T-cell (primary cell): ENCODE data around the gene FAM219A. TPM values are rescaled to one million over a fixed set of nuclear protein-coding genes. Genes with fewer than 3 reads are reported as not detected.
"Not testable (repeated sequence)": the region's sequence is repeated elsewhere in the genome, so short reads cannot be mapped to it uniquely, and the experiment has no call there.

Experiments used
- ATAC-seq, 4 experiments: fragments of 200-7000 bp in 3 of 4; fragments of 150-1000 bp in 1 of 4; cut with Tn5 transposase; replicated peaks in 1 of 4; 1 replicate in 3 of 4; 2 replicates in 1 of 4; pipeline ENCODE4 v1.10.0; 2021; ENCODE audit warnings: moderate library complexity in 3 of 4, mild to moderate bottlenecking in 2 of 4, moderate number of reproducible peaks in 1 of 4
- CTCF ChIA-PET, 2 donors: fragments of 300-600 bp; sonication (Branson Sonifier 250); formaldehyde crosslinking; loops; one replicate each; lab custom pipeline; 2022; ENCODE audit warnings: antibody characterized with exemption in 2 of 2; lab: Charles Lee
- POLR2A ChIA-PET, 2 donors: fragments of 300-600 bp; sonication (Branson Sonifier 250); formaldehyde crosslinking; loops; one replicate each; lab custom pipeline; 2022; ENCODE audit warnings: antibody characterized with exemption in 2 of 2; lab: Charles Lee
- DNase-seq, 35 experiments: peaks; one replicate each; pipeline versions ENCODE4 v3.0.0 to v3.0.0-alpha.2; 2013 to 2023
- H3K27ac ChIP-seq: one replicate; pipeline ENCODE4 v1.5.1; 2013; ENCODE audit warnings: low read length
- H3K27me3 ChIP-seq, 2 experiments: replicated peaks in 1 of 2; 1 replicate in 1 of 2; 2 replicates in 1 of 2; pipeline versions ENCODE4 v1.6.1 to v1.7.0; 2013; ENCODE audit warnings: low read length in 1 of 2, mixed read lengths in 1 of 2; ENCODE audit not compliant: control insufficient read depth in 2 of 2, insufficient read depth in 2 of 2; ENCODE audit errors: extremely low read depth in 1 of 2
- H3K36me3 ChIP-seq, 2 donors: 1 replicate in 1 of 2; 2 replicates in 1 of 2; pipeline versions ENCODE4 v1.6.1 to v1.7.0; 2013; ENCODE audit warnings: low read length in 1 of 2; ENCODE audit not compliant: control insufficient read depth in 2 of 2, insufficient read depth in 1 of 2; ENCODE audit errors: extremely low read depth in 1 of 2
- H3K4me1 ChIP-seq, 2 experiments: 1 replicate in 1 of 2; 2 replicates in 1 of 2; pipeline versions ENCODE4 v1.6.1 to v1.7.0; 2013; ENCODE audit warnings: low read length in 2 of 2, mixed read lengths in 1 of 2; ENCODE audit not compliant: insufficient read depth in 2 of 2, control insufficient read depth in 1 of 2; ENCODE audit errors: extremely low read depth in 1 of 2
- H3K4me3 ChIP-seq, 2 donors: 1 replicate in 1 of 2; 2 replicates in 1 of 2; pipeline versions ENCODE4 v1.5.1 to v1.7.0; 2013; ENCODE audit warnings: mild to moderate bottlenecking in 2 of 2, low read length in 1 of 2, moderate library complexity in 1 of 2; ENCODE audit not compliant: control insufficient read depth in 1 of 2; ENCODE audit errors: extremely low read depth in 1 of 2
- H3K9me3 ChIP-seq: 2 replicates; pipeline ENCODE4 v1.7.0; 2013
- H3K27ac Mint-ChIP-seq, 2 donors: one replicate each; pipeline ENCODE4 v1.8.0; 2020 to 2021; ENCODE audit warnings: mild to moderate bottlenecking in 2 of 2, mixed read lengths in 2 of 2
- H3K27me3 Mint-ChIP-seq, 2 donors: one replicate each; pipeline ENCODE4 v1.8.0; 2021 to 2022; ENCODE audit warnings: mixed read lengths in 2 of 2
- H3K36me3 Mint-ChIP-seq: one replicate; pipeline ENCODE4 v1.8.0; 2021; ENCODE audit warnings: mixed read lengths
- H3K4me1 Mint-ChIP-seq, 3 donors: one replicate each; pipeline ENCODE4 v1.8.0; 2020 to 2022; ENCODE audit warnings: mixed read lengths in 3 of 3, mild to moderate bottlenecking in 1 of 3
- H3K4me3 Mint-ChIP-seq, 3 donors: one replicate each; pipeline ENCODE4 v1.8.0; 2020 to 2022; ENCODE audit warnings: mild to moderate bottlenecking in 3 of 3, mixed read lengths in 3 of 3, moderate library complexity in 3 of 3
- H3K9me3 Mint-ChIP-seq, 3 donors: one replicate each; pipeline ENCODE4 v1.8.0; 2020 to 2022; ENCODE audit warnings: mixed read lengths in 3 of 3
- WGBS: methylation state at CpG from one replicate; pipeline ENCODE4 v1.1.5; 2013; ENCODE audit warnings: missing lambda C conversion rate; ENCODE audit not compliant: insufficient coverage; 5-methylcytosine and 5-hydroxymethylcytosine counted together
- total RNA-seq, 35 experiments: library from RNA in 6 of 35; stranded (reverse) in 6 of 35; fragments of 120-200 nt in 1 of 35; gene quantifications; one replicate each; pipeline versions ENCODE4 v1.2.1 to v1.2.4 and lab custom pipeline; 2013 to 2026

Gene FAM219A
- total RNA-seq, 5 donors from 2014 or later (not counting 1 experiment from before 2014, with no cell fraction given), result 10.7 to 20.7 (median 18.7) TPM

- H3K4me3 Mint-ChIP-seq, CTCF ChIA-PET, ATAC-seq, H3K27me3 Mint-ChIP-seq, H3K27ac ChIP-seq, DNase-seq, H3K36me3 ChIP-seq, H3K9me3 Mint-ChIP-seq, POLR2A ChIA-PET, H3K4me3 ChIP-seq, H3K9me3 ChIP-seq, H3K27me3 ChIP-seq, H3K27ac Mint-ChIP-seq: not testable (repeated sequence)
- peaks cover 11 to 16% of the 10 kb centered on the region in 2 experiments for H3K4me1 ChIP-seq
- peaks cover 21% of the 10 kb centered on the region for H3K36me3 Mint-ChIP-seq
- 84% methylated on average over 2 of the region's 3 CpGs for WGBS
- H3K4me1 Mint-ChIP-seq, result peaks cover 13 to 18% (median 14%) of the 10 kb centered on the region in 3 donors
Measured at GRCh38 chr9:34367751-34368410, 90.5 kb downstream of the FAM219A start.

- H3K36me3 Mint-ChIP-seq, result peaks cover 21% of the 10 kb centered on the region
- H3K27ac ChIP-seq, result no peak overlapping the region
- H3K9me3 ChIP-seq, result no peaks in the 10 kb centered on the region
- no peak overlapping the region for H3K4me3 Mint-ChIP-seq
- H3K4me3 ChIP-seq, result no peak overlapping the region
- H3K36me3 ChIP-seq, result no peaks in the 10 kb centered on the region
- DNase-seq (no peak), ATAC-seq (no peak)
- POLR2A ChIA-PET, result no interaction called here
- no CpG with 5 or more reads among the region's 2 CpGs for WGBS
- H3K4me1 Mint-ChIP-seq, result peaks cover 13 to 18% (median 14%) of the 10 kb centered on the region in 3 donors
- H3K9me3 Mint-ChIP-seq, result peaks cover 0 to 3% (median 0%) of the 10 kb centered on the region in 3 donors
- peaks cover 11 to 16% of the 10 kb centered on the region in 2 experiments for H3K4me1 ChIP-seq
- H3K27me3 ChIP-seq, result no peaks in the 10 kb centered on the region
- no peak overlapping the region for H3K27ac Mint-ChIP-seq
- CTCF ChIA-PET, result interaction anchor here (0.6 kb wide), 2 partner anchors 39 to 419 kb away, joined by 3 read pairs; no protein-coding TSS in a partner anchor
- H3K27me3 Mint-ChIP-seq, result no peaks in the 10 kb centered on the region
Measured at GRCh38 chr9:34366365-34366764, 92.0 kb downstream of the FAM219A start.

- ATAC-seq (no peak), DNase-seq (no peak)
- Mint-ChIP-seq H3K27me3 (no peaks in the 10 kb centered on the region), H3K9me3 (peaks cover 0 to 3% (median 0%) of the 10 kb centered on the region in 3 donors), H3K27ac (no peak overlapping the region), H3K4me1 (peaks cover 13 to 18% (median 14%) of the 10 kb centered on the region in 3 donors), H3K36me3 (peaks cover 22% of the 10 kb centered on the region), H3K4me3 (no peak overlapping the region)
- CTCF ChIA-PET, result interaction anchor here in 1 of 2 donors (0.6 kb wide), 1 partner anchor 1689 kb away, joined by 5 read pairs; no protein-coding TSS in a partner anchor
- no peak overlapping the region for H3K27ac ChIP-seq
- WGBS, result no CpG with 5 or more reads among the region's 2 CpGs
- no peaks in the 10 kb centered on the region for H3K36me3 ChIP-seq
- H3K9me3 ChIP-seq, result no peaks in the 10 kb centered on the region
- POLR2A ChIA-PET, result no interaction called here
- no peak overlapping the region for H3K4me3 ChIP-seq
- peaks cover 11 to 16% of the 10 kb centered on the region in 2 experiments for H3K4me1 ChIP-seq
- H3K27me3 ChIP-seq, result no peaks in the 10 kb centered on the region
Measured at GRCh38 chr9:34365282-34365681, 93.1 kb downstream of the FAM219A start.

GRCh38 chr9:34363619-34364351 lies 94.6 kb downstream of the FAM219A start:
- peak overlapping the region; percentile 42 to 80 for H3K27ac Mint-ChIP-seq
- peaks cover 23% of the 10 kb centered on the region for H3K36me3 Mint-ChIP-seq
- POLR2A ChIA-PET, result no interaction called here
- peaks cover 13 to 18% (median 14%) of the 10 kb centered on the region in 3 donors for H3K4me1 Mint-ChIP-seq
- CTCF ChIA-PET, result interaction anchor here in 1 of 2 donors (1.2 kb wide), 1 partner anchor 10 kb away, joined by 5 read pairs; no protein-coding TSS in a partner anchor
- ATAC-seq (peak; percentile 58 to 89 (median 74)), DNase-seq (peak in 4 of 35 experiments; percentile 4 to 31 (median 8))
- Histone ChIP-seq H3K4me3 (no peak overlapping the region), H3K36me3 (no peaks in the 10 kb centered on the region), H3K27ac (no peak overlapping the region), H3K9me3 (no peaks in the 10 kb centered on the region), H3K4me1 (peaks cover 11 to 16% of the 10 kb centered on the region in 2 experiments), H3K27me3 (no peaks in the 10 kb centered on the region)
- 0% methylated on average over 2 of the region's 13 CpGs for WGBS
- H3K4me3 Mint-ChIP-seq, result peak overlapping the region in 2 of 3 donors; percentile 9 to 62
- H3K27me3 Mint-ChIP-seq, result no peaks in the 10 kb centered on the region
- peaks cover 0 to 3% (median 0%) of the 10 kb centered on the region in 3 donors for H3K9me3 Mint-ChIP-seq

- POLR2A ChIA-PET, result no interaction called here
- Mint-ChIP-seq H3K27me3 (no peaks in the 10 kb centered on the region), H3K36me3 (peaks cover 23% of the 10 kb centered on the region), H3K27ac (no peak overlapping the region), H3K9me3 (peaks cover 0 to 5% (median 0%) of the 10 kb centered on the region in 3 donors), H3K4me1 (peaks cover 13 to 18% (median 14%) of the 10 kb centered on the region in 3 donors), H3K4me3 (no peak overlapping the region)
- Histone ChIP-seq H3K4me3 (no peak overlapping the region), H3K27ac (no peak overlapping the region), H3K27me3 (no peaks in the 10 kb centered on the region), H3K9me3 (no peaks in the 10 kb centered on the region), H3K4me1 (peaks cover 11 to 16% of the 10 kb centered on the region in 2 experiments), H3K36me3 (no peaks in the 10 kb centered on the region)
- 86% methylated on average over 2 of the region's 4 CpGs for WGBS
- DNase-seq (no peak), ATAC-seq (no peak)
- CTCF ChIA-PET, result no interaction called here
Measured at GRCh38 chr9:34362614-34363214, 95.7 kb downstream of the FAM219A start.

GRCh38 chr9:34352957-34353356 lies 105.4 kb downstream of the FAM219A start:
- not testable (repeated sequence) for H3K27me3 Mint-ChIP-seq, H3K27ac Mint-ChIP-seq, H3K36me3 ChIP-seq, H3K9me3 ChIP-seq, H3K27me3 ChIP-seq, H3K27ac ChIP-seq, H3K4me3 Mint-ChIP-seq, ATAC-seq, H3K4me1 ChIP-seq, H3K4me1 Mint-ChIP-seq, DNase-seq, H3K4me3 ChIP-seq
- peaks cover 0 to 22% (median 12%) of the 10 kb centered on the region in 3 donors for H3K9me3 Mint-ChIP-seq
- CTCF ChIA-PET, result interaction anchor here in 1 of 2 donors (0.7 kb wide), 1 partner anchor 265 kb away, joined by 4 read pairs; no protein-coding TSS in a partner anchor
- no CpG with 5 or more reads among the region's 1 CpG for WGBS
- POLR2A ChIA-PET, result interaction anchor here in 1 of 2 donors (0.7 kb wide), 1 partner anchor 12 kb away, joined by 4 read pairs; no protein-coding TSS in a partner anchor
- peaks cover 33% of the 10 kb centered on the region for H3K36me3 Mint-ChIP-seq
